ENCODE measurements around the gene ACOT7. TPM values are rescaled to one million over a fixed set of nuclear protein-coding genes. Genes with fewer than 3 reads are reported as not detected.

The ACOT7 gene
- total and polyA plus RNA-seq, 9 donors, result 7.5 to 24.0 (median 20.5) TPM

GRCh38 chr1:6261615-6261995, 132.0 kb downstream of the ACOT7 start:
- DNase-seq, result peak; percentile 85
- Histone ChIP-seq H3K27me3 (ENCODE audit: control insufficient read depth, insufficient read depth, low read length) (peaks cover 15% of the 10 kb centered on the region), H3K27ac (ENCODE audit: low read length) (peak overlapping the region; percentile 92), H3K4me3 (ENCODE audit: low read length) (peak overlapping the region; percentile 46), H3K36me3 (ENCODE audit: control insufficient read depth, insufficient read depth, low read length) (no peaks in the 10 kb centered on the region), H3K4me1 (ENCODE audit: control insufficient read depth, insufficient read depth, low read length) (peaks cover 64% of the 10 kb centered on the region), H3K9me3 (replicated peaks; ENCODE audit: control insufficient read depth, low read depth, low read length) (no peaks in the 10 kb centered on the region)
- WGBS (ENCODE audit: insufficient coverage), result 16% methylated on average over 10 of the region's 15 CpGs

- DNase-seq, result peak; percentile 75
- Histone ChIP-seq H3K36me3 (ENCODE audit: control insufficient read depth, insufficient read depth, low read length) (no peaks in the 10 kb centered on the region), H3K4me3 (ENCODE audit: low read length) (peak within 1 kb of the TSS; percentile 61), H3K9me3 (replicated peaks; ENCODE audit: control insufficient read depth, low read depth, low read length) (no peaks in the 10 kb centered on the region), H3K27me3 (ENCODE audit: control insufficient read depth, insufficient read depth, low read length) (peaks cover 15% of the 10 kb centered on the region), H3K4me1 (ENCODE audit: control insufficient read depth, insufficient read depth, low read length) (peaks cover 58% of the 10 kb centered on the region), H3K27ac (ENCODE audit: low read length) (peak within 1 kb of the TSS; percentile 92)
- 1% methylated on average over 78 of the region's 78 CpGs for WGBS (ENCODE audit: insufficient coverage)
These were observed 132.5 kb downstream of the ACOT7 start, which contains the start of gene GPR153 for GRCh38 chr1:6260961-6261614. Gene GPR153, minus strand, starts transcription at chr1:6261098. Its CDS starts 6,193 bp downstream, at chr1:6254905.

GRCh38 chr1:6260433-6260934, 133.1 kb downstream of the ACOT7 start:
- H3K27ac ChIP-seq (ENCODE audit: low read length), result no peak overlapping the region
- H3K9me3 ChIP-seq (replicated peaks; ENCODE audit: control insufficient read depth, low read depth, low read length), result no peaks in the 10 kb centered on the region
- H3K4me3 ChIP-seq (ENCODE audit: low read length), result peak overlapping the region; percentile 61
- WGBS (ENCODE audit: insufficient coverage), result under 1% methylated on average over 61 of the region's 61 CpGs
- H3K36me3 ChIP-seq (ENCODE audit: control insufficient read depth, insufficient read depth, low read length), result no peaks in the 10 kb centered on the region
- peaks cover 52% of the 10 kb centered on the region for H3K4me1 ChIP-seq (ENCODE audit: control insufficient read depth, insufficient read depth, low read length)
- peaks cover 15% of the 10 kb centered on the region for H3K27me3 ChIP-seq (ENCODE audit: control insufficient read depth, insufficient read depth, low read length)
- peak; percentile 67 for DNase-seq

- DNase-seq, result peak; percentile 81
- Histone ChIP-seq H3K36me3 (ENCODE audit: control insufficient read depth, insufficient read depth, low read length) (peaks cover 1% of the 10 kb centered on the region), H3K9me3 (replicated peaks; ENCODE audit: control insufficient read depth, low read depth, low read length) (no peaks in the 10 kb centered on the region), H3K4me1 (ENCODE audit: control insufficient read depth, insufficient read depth, low read length) (peaks cover 45% of the 10 kb centered on the region), H3K27ac (ENCODE audit: low read length) (no peak overlapping the region), H3K4me3 (ENCODE audit: low read length) (peak overlapping the region; percentile 61), H3K27me3 (ENCODE audit: control insufficient read depth, insufficient read depth, low read length) (peaks cover 15% of the 10 kb centered on the region)
- 8% methylated on average over 35 of the region's 46 CpGs for WGBS (ENCODE audit: insufficient coverage)
These were observed 133.8 kb downstream of the ACOT7 start for GRCh38 chr1:6259491-6260362.

- no peaks in the 10 kb centered on the region for H3K9me3 ChIP-seq (replicated peaks; ENCODE audit: control insufficient read depth, low read depth, low read length)
- no peak overlapping the region for H3K27ac ChIP-seq (ENCODE audit: low read length)
- WGBS (ENCODE audit: insufficient coverage), result 65% methylated on average over 7 of the region's 10 CpGs
- peaks cover 11% of the 10 kb centered on the region for H3K36me3 ChIP-seq (ENCODE audit: control insufficient read depth, insufficient read depth, low read length)
- peaks cover 15% of the 10 kb centered on the region for H3K27me3 ChIP-seq (ENCODE audit: control insufficient read depth, insufficient read depth, low read length)
- DNase-seq, result no peak
- H3K4me3 ChIP-seq (ENCODE audit: low read length), result no peak overlapping the region
- H3K4me1 ChIP-seq (ENCODE audit: control insufficient read depth, insufficient read depth, low read length), result peaks cover 34% of the 10 kb centered on the region
These were observed 134.9 kb downstream of the ACOT7 start for GRCh38 chr1:6258675-6259074.

- Histone ChIP-seq H3K27me3 (ENCODE audit: control insufficient read depth, insufficient read depth, low read length) (peaks cover 13% of the 10 kb centered on the region), H3K4me1 (ENCODE audit: control insufficient read depth, insufficient read depth, low read length) (peaks cover 24% of the 10 kb centered on the region), H3K9me3 (replicated peaks; ENCODE audit: control insufficient read depth, low read depth, low read length) (no peaks in the 10 kb centered on the region), H3K27ac (ENCODE audit: low read length) (no peak overlapping the region), H3K36me3 (ENCODE audit: control insufficient read depth, insufficient read depth, low read length) (peaks cover 16% of the 10 kb centered on the region), H3K4me3 (ENCODE audit: low read length) (no peak overlapping the region)
- 90% methylated on average over 5 of the region's 8 CpGs for WGBS (ENCODE audit: insufficient coverage)
- no peak for DNase-seq
These were observed 136.0 kb downstream of the ACOT7 start for GRCh38 chr1:6257541-6258069.

- H3K36me3 ChIP-seq (ENCODE audit: control insufficient read depth, insufficient read depth, low read length), result peaks cover 16% of the 10 kb centered on the region
- H3K4me3 ChIP-seq (ENCODE audit: low read length), result no peak overlapping the region
- no peaks in the 10 kb centered on the region for H3K9me3 ChIP-seq (replicated peaks; ENCODE audit: control insufficient read depth, low read depth, low read length)
- peaks cover 14% of the 10 kb centered on the region for H3K4me1 ChIP-seq (ENCODE audit: control insufficient read depth, insufficient read depth, low read length)
- peaks cover 12% of the 10 kb centered on the region for H3K27me3 ChIP-seq (ENCODE audit: control insufficient read depth, insufficient read depth, low read length)
- DNase-seq, result no peak
- H3K27ac ChIP-seq (ENCODE audit: low read length), result no peak overlapping the region
- 74% methylated on average over 11 of the region's 13 CpGs for WGBS (ENCODE audit: insufficient coverage)
These were observed 136.9 kb downstream of the ACOT7 start for GRCh38 chr1:6256645-6257044.

GRCh38 chr1:6254691-6255090, 138.9 kb downstream of the ACOT7 start:
- WGBS (ENCODE audit: insufficient coverage), result 93% methylated on average over 13 of the region's 16 CpGs
- Histone ChIP-seq H3K27me3 (ENCODE audit: control insufficient read depth, insufficient read depth, low read length) (peaks cover 21% of the 10 kb centered on the region), H3K36me3 (ENCODE audit: control insufficient read depth, insufficient read depth, low read length) (peaks cover 16% of the 10 kb centered on the region), H3K4me1 (ENCODE audit: control insufficient read depth, insufficient read depth, low read length) (peaks cover 10% of the 10 kb centered on the region), H3K4me3 (ENCODE audit: low read length) (no peak overlapping the region), H3K9me3 (replicated peaks; ENCODE audit: control insufficient read depth, low read depth, low read length) (no peaks in the 10 kb centered on the region), H3K27ac (ENCODE audit: low read length) (no peak overlapping the region)
- DNase-seq, result no peak

- Histone ChIP-seq H3K36me3 (ENCODE audit: control insufficient read depth, insufficient read depth, low read length) (peaks cover 16% of the 10 kb centered on the region), H3K9me3 (replicated peaks; ENCODE audit: control insufficient read depth, low read depth, low read length) (no peaks in the 10 kb centered on the region), H3K4me3 (ENCODE audit: low read length) (no peak overlapping the region), H3K4me1 (ENCODE audit: control insufficient read depth, insufficient read depth, low read length) (peaks cover 11% of the 10 kb centered on the region), H3K27me3 (ENCODE audit: control insufficient read depth, insufficient read depth, low read length) (peaks cover 26% of the 10 kb centered on the region), H3K27ac (ENCODE audit: low read length) (no peak overlapping the region)
- 92% methylated on average over 9 of the region's 9 CpGs for WGBS (ENCODE audit: insufficient coverage)
- no peak for DNase-seq
These were observed 140.2 kb downstream of the ACOT7 start for GRCh38 chr1:6253380-6253779.

- no peak for DNase-seq
- H3K27me3 ChIP-seq (ENCODE audit: control insufficient read depth, insufficient read depth, low read length), result peaks cover 35% of the 10 kb centered on the region
- no peak overlapping the region for H3K4me3 ChIP-seq (ENCODE audit: low read length)
- H3K9me3 ChIP-seq (replicated peaks; ENCODE audit: control insufficient read depth, low read depth, low read length), result no peaks in the 10 kb centered on the region
- peaks cover 11% of the 10 kb centered on the region for H3K4me1 ChIP-seq (ENCODE audit: control insufficient read depth, insufficient read depth, low read length)
- H3K27ac ChIP-seq (ENCODE audit: low read length), result no peak overlapping the region
- WGBS (ENCODE audit: insufficient coverage), result 88% methylated on average over 4 of the region's 4 CpGs
- peaks cover 16% of the 10 kb centered on the region for H3K36me3 ChIP-seq (ENCODE audit: control insufficient read depth, insufficient read depth, low read length)
These were observed 141.2 kb downstream of the ACOT7 start for GRCh38 chr1:6252374-6252710.

All from muscle of leg (tissue), 11 donors.